Calu3 (cell line): ENCODE data around the gene PTGFRN. TPM values are rescaled to one million over a fixed set of nuclear protein-coding genes. Genes with fewer than 3 reads are reported as not detected.

Experiments used
- BruUV-seq: library from RNA; stranded (reverse); fragments of 400-500 nt; replicated peaks from 2 replicates; lab custom pipeline; 2021; lab: Mats Ljungman, UMichigan
- CTCF ChIA-PET: fragments of 300-600 bp; sonication (Branson Sonifier 250); formaldehyde crosslinking; loops from one replicate; lab custom pipeline; 2022; ENCODE audit warnings: antibody characterized with exemption; lab: Charles Lee
- DNase-seq: peaks from one replicate; pipeline ENCODE4 v3.0.0; 2022
- H3K27ac Mint-ChIP-seq: one replicate; pipeline ENCODE4 v1.8.0; 2022; ENCODE audit warnings: mixed read lengths; ENCODE audit not compliant: unreplicated experiment
- H3K27me3 Mint-ChIP-seq: one replicate; pipeline ENCODE4 v1.8.0; 2022; ENCODE audit warnings: mixed read lengths; ENCODE audit not compliant: unreplicated experiment
- H3K36me3 Mint-ChIP-seq: one replicate; pipeline ENCODE4 v1.8.0; 2022; ENCODE audit warnings: mild to moderate bottlenecking, moderate library complexity, mixed read lengths; ENCODE audit not compliant: insufficient read depth, unreplicated experiment
- H3K4me1 Mint-ChIP-seq: one replicate; pipeline ENCODE4 v1.8.0; 2022; ENCODE audit warnings: mild to moderate bottlenecking, low read depth, mixed read lengths; ENCODE audit not compliant: unreplicated experiment
- H3K4me3 Mint-ChIP-seq: one replicate; pipeline ENCODE4 v1.8.0; 2022; ENCODE audit warnings: mild to moderate bottlenecking, low read depth, moderate library complexity, mixed read lengths; ENCODE audit not compliant: unreplicated experiment
- H3K9me3 Mint-ChIP-seq: one replicate; pipeline ENCODE4 v1.8.0; 2022; ENCODE audit warnings: low read depth, mixed read lengths; ENCODE audit not compliant: unreplicated experiment
- CTCF ChIP-seq: fragments of 200-600 bp; IDR thresholded peaks from one replicate; pipeline ENCODE4 v1.8.0; 2022; ENCODE audit warnings: antibody characterized with exemption; ENCODE audit not compliant: unreplicated experiment
- intact Hi-C: fragments of 100-400 bp; cut with micrococcal nuclease; formaldehyde crosslinking; loops from one replicate; pipeline ENCODE4 v1.10.0; 2022; ENCODE audit not compliant: unreplicated experiment
- total RNA-seq: library from RNA; stranded (reverse); gene quantifications from 2 replicates; pipeline ENCODE4 v1.2.3, GENCODE V29; 2022

Gene PTGFRN
- total RNA-seq, 1 experiment from 2014 or later: 44.6 TPM

GRCh38 chr1:117007719-117008013 is 98.0 kb downstream of the PTGFRN start:
- no peak for TF ChIP-seq CTCF
- BruUV-seq: no TSS peak
- Mint-ChIP-seq H3K4me1 (peaks cover 7% of the 10 kb centered on the region), H3K27me3 (no peaks in the 10 kb centered on the region), H3K9me3 (no peaks in the 10 kb centered on the region), H3K27ac (no peak overlapping the region), H3K36me3 (no peaks in the 10 kb centered on the region), H3K4me3 (no peak overlapping the region)
- CTCF ChIA-PET: no interaction called here
- intact Hi-C loops: no loop called here
- no peak for DNase-seq

GRCh38 chr1:117008656-117009055 is 98.9 kb downstream of the PTGFRN start:
- H3K27ac Mint-ChIP-seq: no peak overlapping the region
- no peak for TF ChIP-seq CTCF
- H3K4me1 Mint-ChIP-seq: no peaks in the 10 kb centered on the region
- H3K9me3 Mint-ChIP-seq: no peaks in the 10 kb centered on the region
- H3K36me3 Mint-ChIP-seq: no peaks in the 10 kb centered on the region
- no TSS peak for BruUV-seq
- H3K4me3 Mint-ChIP-seq: no peak overlapping the region
- intact Hi-C loops: no loop called here
- H3K27me3 Mint-ChIP-seq: no peaks in the 10 kb centered on the region
- DNase-seq: no peak
- CTCF ChIA-PET: no interaction called here

GRCh38 chr1:117009132-117009531 is 99.4 kb downstream of the PTGFRN start:
- H3K27ac Mint-ChIP-seq: no peak overlapping the region
- no peaks in the 10 kb centered on the region for H3K36me3 Mint-ChIP-seq
- no peaks in the 10 kb centered on the region for H3K4me1 Mint-ChIP-seq
- TF ChIP-seq CTCF: no peak
- intact Hi-C loops: no loop called here
- H3K4me3 Mint-ChIP-seq: no peak overlapping the region
- no peaks in the 10 kb centered on the region for H3K27me3 Mint-ChIP-seq
- H3K9me3 Mint-ChIP-seq: no peaks in the 10 kb centered on the region
- no TSS peak for BruUV-seq
- CTCF ChIA-PET: no interaction called here
- DNase-seq: no peak

- H3K4me1 Mint-ChIP-seq: no peaks in the 10 kb centered on the region
- H3K27ac Mint-ChIP-seq: no peak overlapping the region
- H3K27me3 Mint-ChIP-seq: no peaks in the 10 kb centered on the region
- no peak overlapping the region for H3K4me3 Mint-ChIP-seq
- no peaks in the 10 kb centered on the region for H3K9me3 Mint-ChIP-seq
- intact Hi-C loops: no loop called here
- TF ChIP-seq CTCF: no peak
- no peaks in the 10 kb centered on the region for H3K36me3 Mint-ChIP-seq
- CTCF ChIA-PET: no interaction called here
- DNase-seq: no peak
- no TSS peak for BruUV-seq
These were observed 100.7 kb downstream of the PTGFRN start for GRCh38 chr1:117010310-117010969.
